H1 (cell line): ENCODE measurements around the gene RAB22A. TPM values are rescaled to one million over a fixed set of nuclear protein-coding genes. Genes with fewer than 3 reads are reported as not detected.

Experiments used
- CTCF ChIA-PET: fragments of 300-600 bp; sonication (Branson Sonifier 250); formaldehyde crosslinking; loops from one replicate; lab custom pipeline; 2021; ENCODE audit not compliant: partially characterized antibody; lab: Charles Lee
- POLR2A ChIA-PET: fragments of 300-600 bp; sonication (Branson Sonifier 250); formaldehyde crosslinking; loops from one replicate; lab custom pipeline; 2021; ENCODE audit warnings: inconsistent platforms; ENCODE audit not compliant: partially characterized antibody; lab: Charles Lee
- DNase-seq, 2 experiments: peaks; one replicate each; pipeline versions ENCODE4 v3.0.0 to v3.0.0-alpha.2; 2010 to 2022; ENCODE audit warnings: low spot score in 2 of 2, low read depth in 1 of 2, mixed read lengths in 1 of 2
- FAIRE-seq: peaks from 2 replicates; lab custom pipeline; 2011; peaks lifted over from hg19 to GRCh38; lab: Jason Lieb, UNC
- H2AFZ ChIP-seq: 2 replicates; pipeline ENCODE4 v1.8.1; 2012; ENCODE audit warnings: low read length, inconsistent platforms
- H2AK5ac ChIP-seq: 2 replicates; pipeline ENCODE4 v1.6.1; 2013; ENCODE audit warnings: low read depth, low read length
- H2BK120ac ChIP-seq: replicated peaks from 2 replicates; pipeline ENCODE3; 2013; ENCODE audit warnings: low read depth, low read length, inconsistent platforms
- H2BK12ac ChIP-seq: 2 replicates; pipeline ENCODE4 v1.6.1; 2013; ENCODE audit warnings: low read depth, low read length
- H2BK15ac ChIP-seq: 2 replicates; pipeline ENCODE4 v1.6.1; 2013; ENCODE audit warnings: low read length
- H2BK20ac ChIP-seq: 2 replicates; pipeline ENCODE4 v1.6.1; 2013; ENCODE audit warnings: low read length
- H2BK5ac ChIP-seq: 2 replicates; pipeline ENCODE4 v1.6.1; 2013; ENCODE audit warnings: low read depth, low read length
- H3K14ac ChIP-seq: 2 replicates; pipeline ENCODE4 v1.6.1; 2013; ENCODE audit warnings: inconsistent platforms; ENCODE audit not compliant: insufficient read length
- H3K18ac ChIP-seq: 2 replicates; pipeline ENCODE4 v1.6.1; 2013; ENCODE audit warnings: low read length; ENCODE audit errors: extremely low read depth
- H3K23ac ChIP-seq: 2 replicates; pipeline ENCODE4 v1.6.1; 2013; ENCODE audit warnings: inconsistent platforms; ENCODE audit not compliant: insufficient read length
- H3K23me2 ChIP-seq: 2 replicates; pipeline ENCODE4 v1.6.1; 2013; ENCODE audit warnings: low read depth, low read length
- H3K27ac ChIP-seq: 2 replicates; pipeline ENCODE4 v1.6.1; 2011; ENCODE audit warnings: low read depth, low read length, inconsistent platforms
- H3K27me3 ChIP-seq, 4 experiments: replicated peaks in 1 of 4; 1 replicate in 1 of 4; 2 replicates in 3 of 4; pipeline versions ENCODE4 v1.6.1 to v1.8.1; 2011 to 2013; ENCODE audit warnings: low read length in 3 of 4, mild to moderate bottlenecking in 3 of 4, inconsistent platforms in 2 of 4, mixed read lengths in 2 of 4, moderate library complexity in 1 of 4; ENCODE audit not compliant: control insufficient read depth in 3 of 4, insufficient read depth in 3 of 4; ENCODE audit errors: extremely low read depth in 1 of 4
- H3K36me3 ChIP-seq, 4 experiments: 2 replicates each; pipeline versions ENCODE4 v1.6.1 to v1.8.1; 2011 to 2013; ENCODE audit warnings: mild to moderate bottlenecking in 4 of 4, low read length in 3 of 4, moderate library complexity in 2 of 4, control low read depth in 1 of 4, inconsistent platforms in 1 of 4; ENCODE audit not compliant: insufficient read depth in 4 of 4, control insufficient read depth in 2 of 4
- H3K4ac ChIP-seq: replicated peaks from 2 replicates; pipeline ENCODE3; 2013; ENCODE audit warnings: low read length, low read depth, mixed read lengths, inconsistent platforms; ENCODE audit not compliant: insufficient read length
- H3K4me1 ChIP-seq, 4 experiments: replicated peaks in 1 of 4; 1 replicate in 1 of 4; 2 replicates in 3 of 4; pipeline versions ENCODE4 v1.6.1 to v1.8.1; 2011 to 2013; ENCODE audit warnings: low read length in 3 of 4, inconsistent platforms in 2 of 4, mixed read lengths in 1 of 4; ENCODE audit not compliant: insufficient read depth in 4 of 4, control insufficient read depth in 3 of 4
- H3K4me2 ChIP-seq, 2 experiments: 2 replicates each; pipeline versions ENCODE4 v1.6.1 to v1.8.1; 2011 to 2013; ENCODE audit warnings: low read depth in 2 of 2, low read length in 2 of 2, control low read depth in 1 of 2, inconsistent platforms in 1 of 2, mild to moderate bottlenecking in 1 of 2; ENCODE audit not compliant: insufficient read depth in 1 of 2
- H3K4me3 ChIP-seq, 4 experiments: fragments of 200-600, 300-600 bp in 1 of 4; sonication (generic), shearing (Covaris generic), sonication (Bioruptor Twin) in 1 of 4; 2 replicates each; pipeline versions ENCODE4 v1.5.1 to v1.8.1; 2011 to 2016; ENCODE audit warnings: low read length in 4 of 4, low read depth in 3 of 4, control low read depth in 2 of 4, inconsistent platforms in 2 of 4, mild to moderate bottlenecking in 2 of 4, mixed read lengths in 1 of 4, moderate library complexity in 1 of 4; ENCODE audit not compliant: insufficient read depth in 2 of 4; ENCODE audit errors: extremely low read depth in 1 of 4
- H3K56ac ChIP-seq: replicated peaks from 2 replicates; pipeline ENCODE3; 2013; ENCODE audit warnings: low read depth, mild to moderate bottlenecking, mixed read lengths, low read length, inconsistent platforms; ENCODE audit not compliant: insufficient read length
- H3K79me1 ChIP-seq: 2 replicates; pipeline ENCODE4 v1.6.1; 2013; ENCODE audit warnings: low read depth, low read length, control low read depth
- H3K79me2 ChIP-seq, 2 experiments: 2 replicates each; pipeline versions ENCODE4 v1.6.1 to v1.8.1; 2012 to 2013; ENCODE audit warnings: low read length in 2 of 2, mild to moderate bottlenecking in 2 of 2, inconsistent platforms in 1 of 2; ENCODE audit not compliant: insufficient read depth in 2 of 2, control insufficient read depth in 1 of 2
- H3K9ac ChIP-seq, 4 experiments: replicated peaks in 1 of 4; 1 replicate in 1 of 4; 2 replicates in 3 of 4; pipeline versions ENCODE4 v1.6.1 to v1.8.1; 2011 to 2013; ENCODE audit warnings: low read depth in 3 of 4, low read length in 3 of 4, control low read depth in 2 of 4, mild to moderate bottlenecking in 2 of 4, moderate library complexity in 2 of 4, inconsistent platforms in 1 of 4; ENCODE audit errors: extremely low read depth in 1 of 4
- H3K9me3 ChIP-seq, 2 experiments: 2 replicates each; pipeline versions ENCODE4 v1.6.1 to v1.8.1; 2012 to 2013; ENCODE audit warnings: mild to moderate bottlenecking in 2 of 2, moderate library complexity in 2 of 2, control low read depth in 1 of 2, inconsistent platforms in 1 of 2, low read depth in 1 of 2, low read length in 1 of 2, mixed read lengths in 1 of 2; ENCODE audit not compliant: insufficient read depth in 2 of 2
- H4K20me1 ChIP-seq, 2 experiments: replicated peaks in 1 of 2; 2 replicates each; pipeline versions ENCODE3 to v1.8.1; 2011 to 2013; ENCODE audit warnings: inconsistent platforms in 2 of 2, low read length in 2 of 2, mild to moderate bottlenecking in 1 of 2; ENCODE audit not compliant: insufficient read depth in 2 of 2, control insufficient read depth in 1 of 2
- H4K5ac ChIP-seq: 2 replicates; pipeline ENCODE4 v1.6.1; 2013; ENCODE audit warnings: low read length, low read depth, mixed read lengths, inconsistent platforms; ENCODE audit not compliant: insufficient read length
- H4K8ac ChIP-seq: 2 replicates; pipeline ENCODE4 v1.8.0; 2013; ENCODE audit warnings: mild to moderate bottlenecking, moderate library complexity, low read length, inconsistent platforms; ENCODE audit not compliant: insufficient read depth; ENCODE audit errors: extremely low read depth
- H4K91ac ChIP-seq: replicated peaks from 2 replicates; pipeline ENCODE3; 2013; ENCODE audit warnings: low read length, mixed read lengths, inconsistent platforms; ENCODE audit not compliant: insufficient read length
- ATF2 ChIP-seq: IDR thresholded peaks from 2 replicates; pipeline ENCODE4 v1.6.1; 2012; ENCODE audit warnings: low read length, inconsistent platforms
- BRCA1 ChIP-seq: IDR thresholded peaks from 2 replicates; pipeline ENCODE4 v1.6.1; 2012; ENCODE audit warnings: low read depth, low read length, improper control_type of control experiment
- CHD2 ChIP-seq: IDR thresholded peaks from 2 replicates; pipeline ENCODE4 v1.6.1; 2012; ENCODE audit warnings: low read length, improper control_type of control experiment
- KDM1A ChIP-seq: fragments of 200-600, 300-600 bp; sonication (generic); IDR thresholded peaks from 2 replicates; pipeline ENCODE4 v1.7.1; 2016; ENCODE audit warnings: mild to moderate bottlenecking, low read length, borderline replicate concordance
- MAX ChIP-seq: IDR thresholded peaks from 2 replicates; pipeline ENCODE4 v1.6.1; 2012; ENCODE audit warnings: inconsistent platforms
- POU5F1 ChIP-seq: IDR thresholded peaks from 2 replicates; pipeline ENCODE4 v1.6.1; 2011; ENCODE audit warnings: low read depth, mild to moderate bottlenecking, low read length, moderate library complexity
- RBBP5 ChIP-seq: IDR thresholded peaks from 2 replicates; pipeline ENCODE4 v1.7.1; 2012; ENCODE audit warnings: low read depth, mild to moderate bottlenecking, inconsistent platforms, low read length, moderate library complexity, borderline replicate concordance
- RFX5 ChIP-seq: IDR thresholded peaks from 2 replicates; pipeline ENCODE4 v1.6.1; 2011; ENCODE audit warnings: low read depth, low read length, improper control_type of control experiment, borderline replicate concordance
- RXRA ChIP-seq: IDR thresholded peaks from 2 replicates; pipeline ENCODE4 v1.6.1; 2011; ENCODE audit warnings: low read depth, mild to moderate bottlenecking, low read length, moderate library complexity; ENCODE audit not compliant: insufficient read depth
- SAP30 ChIP-seq: fragments of 300-600 bp; sonication (generic); IDR thresholded peaks from 2 replicates; pipeline ENCODE4 v1.7.1; 2012; ENCODE audit warnings: low read length, moderate library complexity, mild to moderate bottlenecking, inconsistent platforms; ENCODE audit not compliant: insufficient read depth, insufficient replicate concordance
- SP2 ChIP-seq: IDR thresholded peaks from 2 replicates; pipeline ENCODE4 v1.6.1; 2012; ENCODE audit warnings: mild to moderate bottlenecking, low read length, inconsistent platforms
- TCF12 ChIP-seq: IDR thresholded peaks from 2 replicates; pipeline ENCODE4 v1.6.1; 2011; ENCODE audit warnings: low read depth, mild to moderate bottlenecking, low read length
- ZNF274 ChIP-seq: IDR thresholded peaks from 2 replicates; pipeline ENCODE4 v1.7.0; 2012; ENCODE audit warnings: low read length, borderline replicate concordance; ENCODE audit errors: extremely low read depth
- WGBS, 2 experiments: shearing (Covaris generic) in 1 of 2; methylation state at CpG; one replicate each; pipeline versions ENCODE4 v1.1.6 to v1.1.7; 2013 to 2015; ENCODE audit warnings: low lambda C conversion rate in 2 of 2, mixed read lengths in 2 of 2, inconsistent platforms in 1 of 2, low coverage in 1 of 2, missing lambda C conversion rate in 1 of 2; ENCODE audit not compliant: insufficient replicate concordance in 2 of 2, insufficient coverage in 1 of 2, insufficient read length in 1 of 2; ENCODE audit errors: extremely low coverage in 1 of 2, missing lambda C conversion rate in 1 of 2; 5-methylcytosine and 5-hydroxymethylcytosine counted together
- polyA plus RNA-seq, 7 experiments: library from polyadenylated mRNA; depleted of rRNA in 3 of 7; stranded (reverse) in 5 of 7; unstranded in 2 of 7; fragments of >200 nt in 5 of 7; fragments of 200-250 nt in 2 of 7; gene quantifications; 1 replicate in 5 of 7; 2 replicates in 1 of 7; 4 replicates in 1 of 7; pipeline versions ENCODE4 v1.2.1 to v1.2.3, GENCODE V29; 2011 to 2013; ENCODE audit warnings: missing spikeins in 2 of 7, mixed read lengths in 2 of 7
- total RNA-seq: library from RNA; stranded (reverse); fragmentation: NEBNext Ultra II Directional; extraction: Animal tissue kit (Norgen Biotek cat#: 25700); gene quantifications from 2 replicates; pipeline ENCODE4 v1.2.1, GENCODE V29; 2021

RAB22A gene
- total and polyA plus RNA-seq, 2 of the 8 experiments (the other 6 are each of a cell fraction or from before 2014, with no cell fraction given) = 3.1 to 6.6 TPM

GRCh38 chr20:58362970-58363369, 53.5 kb downstream of the RAB22A start:
- H3K14ac ChIP-seq = no peak overlapping the region
- H3K27me3 ChIP-seq = no peaks in the 10 kb centered on the region
- no peaks in the 10 kb centered on the region for H4K20me1 ChIP-seq
- H3K23me2 ChIP-seq = no peaks in the 10 kb centered on the region
- CTCF ChIA-PET = interaction anchor here (1.1 to 5.4 kb wide), 4 partner anchors 66 to 128 kb away, joined by 4 to 20 read pairs (median 4); no protein-coding TSS in a partner anchor
- FAIRE-seq (no peak), DNase-seq (no peak)
- no peaks in the 10 kb centered on the region for H3K9me3 ChIP-seq
- no peak overlapping the region for H2AK5ac ChIP-seq
- no peaks in the 10 kb centered on the region for H3K79me1 ChIP-seq
- H3K23ac ChIP-seq = no peak overlapping the region
- peaks cover 0 to 10% (median 2%) of the 10 kb centered on the region in 4 experiments; a peak in 5 of 8 replicates for H3K36me3 ChIP-seq
- H3K4me2 ChIP-seq = no peak overlapping the region
- H2BK20ac ChIP-seq = no peak overlapping the region
- no peak overlapping the region for H2BK120ac ChIP-seq
- H3K79me2 ChIP-seq = no peaks in the 10 kb centered on the region
- no peak overlapping the region for H2AFZ ChIP-seq
- H3K4ac ChIP-seq = no peak overlapping the region
- H3K56ac ChIP-seq = no peak overlapping the region
- H2BK12ac ChIP-seq = no peak overlapping the region
- no peak overlapping the region for H3K18ac ChIP-seq
- no peak overlapping the region for H2BK5ac ChIP-seq
- WGBS, 2 experiments = 97% methylated on average over 4 of the region's 4 CpGs; no CpG with 5 or more reads in 1 of the 2 experiments
- no peak overlapping the region for H4K8ac ChIP-seq
- H3K4me3 ChIP-seq = no peak overlapping the region
- TF ChIP-seq RBBP5 (no peak), RXRA (no peak), TCF12 (no peak), ATF2 (no peak), MAX (no peak), SP2 (no peak), RFX5 (no peak), SAP30 (no peak), CHD2 (no peak), ZNF274 (no peak), POU5F1 (no peak), KDM1A (no peak), BRCA1 (no peak)
- no peak overlapping the region for H3K27ac ChIP-seq
- H4K91ac ChIP-seq = no peak overlapping the region
- no peak overlapping the region for H2BK15ac ChIP-seq
- no peak overlapping the region for H3K9ac ChIP-seq
- H3K4me1 ChIP-seq = no peaks in the 10 kb centered on the region
- POLR2A ChIA-PET = interaction anchor here (1.4 kb wide), 1 partner anchor 26 kb away, joined by 3 read pairs; the partner anchor contains the start of gene VAPB
- H4K5ac ChIP-seq = no peak overlapping the region
